ENCODE results near the gene TNC. TPM values are rescaled to one million over a fixed set of nuclear protein-coding genes. Genes with fewer than 3 reads are reported as not detected.

TNC gene
- polyA plus RNA-seq, 3 donors, result 0.02 TPM; not detected in 2

GRCh38 chr9:115071176-115071575 lies 46.8 kb downstream of the TNC start:
- Histone ChIP-seq H3K79me2 (ENCODE audit: insufficient read depth, low read length) (no peaks in the 10 kb centered on the region), H3K27ac (ENCODE audit: low read depth in 1 of 2, low read length in 2 of 2) (no peak overlapping the region), H4K20me1 (ENCODE audit: insufficient read depth, low read length) (no peaks in the 10 kb centered on the region), H3K27me3 (ENCODE audit: control insufficient read depth in 2 of 2, insufficient read depth in 2 of 2, low read length in 2 of 2) (no peaks in the 10 kb centered on the region), H3K9me3 (replicated peaks in 1 of 2; ENCODE audit: control insufficient read depth in 1 of 2, insufficient read depth in 1 of 2, low read length in 2 of 2) (no peaks in the 10 kb centered on the region), H2AFZ (ENCODE audit: insufficient read depth, low read depth, low read length, poor library complexity, severe bottlenecking) (no peak overlapping the region), H3K36me3 (replicated peaks in 1 of 2; ENCODE audit: control insufficient read depth in 1 of 2, insufficient read depth in 2 of 2, low read length in 2 of 2) (no peaks in the 10 kb centered on the region), H3K4me1 (ENCODE audit: control insufficient read depth in 1 of 2, insufficient read depth in 2 of 2, low read length in 2 of 2) (no peaks in the 10 kb centered on the region), H3K4me3 (replicated peaks in 1 of 3; ENCODE audit: low read depth in 2 of 3, low read length in 3 of 3) (no peak overlapping the region), H3K9ac (ENCODE audit: insufficient read depth, low read length, poor library complexity, severe bottlenecking) (no peak overlapping the region), H3K4me2 (replicated peaks; ENCODE audit: extremely low read depth, low read length, poor library complexity, severe bottlenecking) (no peak overlapping the region)
- H3K27me3 Mint-ChIP-seq (ENCODE audit: low read depth in 3 of 3), result peaks cover 5 to 6% (median 6%) of the 10 kb centered on the region in 3 donors
- H3K36me3 Mint-ChIP-seq, result no peaks in the 10 kb centered on the region
- intact Hi-C loops (cut with micrococcal nuclease), result no loop called here
- no CpG with 5 or more reads among the region's 4 CpGs for WGBS (ENCODE audit: insufficient coverage)
- DNase-seq, result no peak
- peaks cover 0 to 8% (median 2%) of the 10 kb centered on the region in 7 donors for H3K9me3 Mint-ChIP-seq
- no peak overlapping the region for H3K27ac Mint-ChIP-seq
- no peaks in the 10 kb centered on the region for H3K4me1 Mint-ChIP-seq
- no peak overlapping the region for H3K4me3 Mint-ChIP-seq
- no peak for TF ChIP-seq CTCF (IDR thresholded peaks at IDR 0.05)

- H3K27me3 Mint-ChIP-seq (ENCODE audit: low read depth in 3 of 3), result peaks cover 5 to 8% (median 6%) of the 10 kb centered on the region in 3 donors
- Histone ChIP-seq H3K4me3 (replicated peaks in 1 of 3; ENCODE audit: low read depth in 2 of 3, low read length in 3 of 3) (no peak overlapping the region), H3K27ac (ENCODE audit: low read depth in 1 of 2, low read length in 2 of 2) (no peak overlapping the region), H3K27me3 (ENCODE audit: control insufficient read depth in 2 of 2, insufficient read depth in 2 of 2, low read length in 2 of 2) (no peaks in the 10 kb centered on the region), H3K9me3 (replicated peaks in 1 of 2; ENCODE audit: control insufficient read depth in 1 of 2, insufficient read depth in 1 of 2, low read length in 2 of 2) (no peaks in the 10 kb centered on the region), H3K36me3 (replicated peaks in 1 of 2; ENCODE audit: control insufficient read depth in 1 of 2, insufficient read depth in 2 of 2, low read length in 2 of 2) (no peaks in the 10 kb centered on the region), H3K9ac (ENCODE audit: insufficient read depth, low read length, poor library complexity, severe bottlenecking) (no peak overlapping the region), H4K20me1 (ENCODE audit: insufficient read depth, low read length) (no peaks in the 10 kb centered on the region), H3K4me1 (ENCODE audit: control insufficient read depth in 1 of 2, insufficient read depth in 2 of 2, low read length in 2 of 2) (no peaks in the 10 kb centered on the region), H3K4me2 (replicated peaks; ENCODE audit: extremely low read depth, low read length, poor library complexity, severe bottlenecking) (no peak overlapping the region), H3K79me2 (ENCODE audit: insufficient read depth, low read length) (no peaks in the 10 kb centered on the region), H2AFZ (ENCODE audit: insufficient read depth, low read depth, low read length, poor library complexity, severe bottlenecking) (no peak overlapping the region)
- H3K36me3 Mint-ChIP-seq, result no peaks in the 10 kb centered on the region
- no peak overlapping the region for H3K27ac Mint-ChIP-seq
- no peaks in the 10 kb centered on the region for H3K4me1 Mint-ChIP-seq
- H3K9me3 Mint-ChIP-seq, result peaks cover 0 to 7% (median 2%) of the 10 kb centered on the region in 7 donors
- DNase-seq, result no peak
- intact Hi-C loops (cut with micrococcal nuclease), result no loop called here
- TF ChIP-seq CTCF (IDR thresholded peaks at IDR 0.05), result no peak
- H3K4me3 Mint-ChIP-seq, result no peak overlapping the region
- no CpG with 5 or more reads among the region's 1 CpG for whole genome bisulfite sequencing (ENCODE audit: insufficient coverage)
Measured at GRCh38 chr9:115069771-115070170, 48.2 kb downstream of the TNC start.
